ENCODE results near the gene BRAF.

DNA sequence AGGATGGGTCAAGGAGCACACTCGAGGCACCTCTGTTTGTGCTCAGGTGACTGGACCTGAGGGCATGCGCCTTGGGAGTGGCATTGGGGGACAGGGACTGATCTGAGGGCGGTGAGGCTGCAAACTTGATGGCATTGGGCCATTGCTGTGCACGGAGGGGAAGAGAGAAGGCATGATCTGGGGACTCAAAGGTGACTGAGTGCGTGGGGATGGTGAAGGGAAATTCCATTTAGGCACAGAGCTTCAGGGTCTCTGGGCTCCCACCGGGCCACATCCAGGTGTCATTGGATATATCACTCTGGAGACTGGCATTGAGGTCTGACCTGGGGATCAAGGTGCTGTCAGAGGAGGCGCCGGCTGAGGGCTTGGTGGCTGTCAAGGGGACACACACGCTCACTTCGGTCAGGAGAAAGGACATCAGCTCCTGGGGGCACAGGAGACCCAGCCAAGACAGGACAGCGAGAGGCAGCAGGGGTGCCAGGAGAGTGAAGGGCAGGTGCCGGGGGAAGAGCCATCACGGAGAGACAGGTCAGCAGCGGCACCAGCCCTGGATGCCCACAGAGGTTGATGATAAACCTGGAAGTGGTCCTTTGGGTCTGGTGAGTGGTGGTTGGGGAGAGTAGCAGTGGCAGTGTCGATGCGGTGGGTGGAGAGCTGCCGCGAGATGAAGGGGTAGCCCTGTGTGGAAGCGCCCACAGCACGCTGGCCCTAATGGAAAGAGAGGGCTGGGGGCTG lies 246.5 kb downstream of the BRAF start:
- TF ChIP-seq, protein P1, sequence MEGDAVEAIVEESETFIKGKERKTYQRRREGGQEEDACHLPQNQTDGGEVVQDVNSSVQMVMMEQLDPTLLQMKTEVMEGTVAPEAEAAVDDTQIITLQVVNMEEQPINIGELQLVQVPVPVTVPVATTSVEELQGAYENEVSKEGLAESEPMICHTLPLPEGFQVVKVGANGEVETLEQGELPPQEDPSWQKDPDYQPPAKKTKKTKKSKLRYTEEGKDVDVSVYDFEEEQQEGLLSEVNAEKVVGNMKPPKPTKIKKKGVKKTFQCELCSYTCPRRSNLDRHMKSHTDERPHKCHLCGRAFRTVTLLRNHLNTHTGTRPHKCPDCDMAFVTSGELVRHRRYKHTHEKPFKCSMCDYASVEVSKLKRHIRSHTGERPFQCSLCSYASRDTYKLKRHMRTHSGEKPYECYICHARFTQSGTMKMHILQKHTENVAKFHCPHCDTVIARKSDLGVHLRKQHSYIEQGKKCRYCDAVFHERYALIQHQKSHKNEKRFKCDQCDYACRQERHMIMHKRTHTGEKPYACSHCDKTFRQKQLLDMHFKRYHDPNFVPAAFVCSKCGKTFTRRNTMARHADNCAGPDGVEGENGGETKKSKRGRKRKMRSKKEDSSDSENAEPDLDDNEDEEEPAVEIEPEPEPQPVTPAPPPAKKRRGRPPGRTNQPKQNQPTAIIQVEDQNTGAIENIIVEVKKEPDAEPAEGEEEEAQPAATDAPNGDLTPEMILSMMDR (IDR thresholded peaks at IDR 0.05) = no peak
- TF ChIP-seq POLR2A (IDR thresholded peaks at IDR 0.05) = no peak

Measured in tibial nerve (tissue), 3 donors.